GM10248 (cell line): ENCODE measurements around the gene FGFRL1.

Source experiments
- CTCF ChIA-PET: fragments of 300-600 bp; sonication (Branson Sonifier 250); formaldehyde crosslinking; extraction: SDS; loops from one replicate; lab custom pipeline; 2021; ENCODE audit warnings: antibody characterized with exemption; lab: Yijun Ruan, JAX
- POLR2A ChIA-PET: fragments of 350-650 bp; sonication (Branson Sonifier 250); formaldehyde crosslinking; extraction: SDS; loops from one replicate; lab custom pipeline; 2020; ENCODE audit warnings: antibody characterized with exemption; lab: Yijun Ruan, JAX
- DNase-seq: peaks from one replicate; pipeline ENCODE4 v3.0.0; 2012; ENCODE audit errors: extremely low spot score
- CTCF ChIP-seq: IDR thresholded peaks from 2 replicates; pipeline ENCODE4 v1.5.1; 2012; ENCODE audit warnings: mild to moderate bottlenecking, low read depth; ENCODE audit errors: extremely low read depth, missing control alignments, control extremely low read depth

Gene FGFRL1

GRCh38 chr4:1047106-1047975 is 35.9 kb downstream of the FGFRL1 start:
- no peak for DNase-seq
- no peak for TF ChIP-seq CTCF
- ChIA-PET CTCF (no interaction called here), POLR2A (no interaction called here)

- no peak for TF ChIP-seq CTCF
- DNase-seq: no peak
- ChIA-PET POLR2A (no interaction called here), CTCF (no interaction called here)
Observed at GRCh38 chr4:1047976-1048772, 36.7 kb downstream of the FGFRL1 start.

- CTCF ChIA-PET: no interaction called here
- no peak for TF ChIP-seq CTCF
- POLR2A ChIA-PET: no interaction called here
- no peak for DNase-seq
Observed at GRCh38 chr4:1048773-1049590, 37.6 kb downstream of the FGFRL1 start.

GRCh38 chr4:1049591-1049905 is 38.1 kb downstream of the FGFRL1 start:
- ChIA-PET POLR2A (no interaction called here), CTCF (no interaction called here)
- DNase-seq: no peak
- no peak for TF ChIP-seq CTCF

GRCh38 chr4:1050486-1051213 is 39.2 kb downstream of the FGFRL1 start:
- TF ChIP-seq CTCF: no peak
- POLR2A ChIA-PET: no interaction called here
- no peak for DNase-seq
- CTCF ChIA-PET: no interaction called here

- POLR2A ChIA-PET: no interaction called here
- TF ChIP-seq CTCF: no peak
- no peak for DNase-seq
- CTCF ChIA-PET: no interaction called here
Observed at GRCh38 chr4:1051472-1051871, 40.0 kb downstream of the FGFRL1 start.
